Esophagus squamous epithelium (tissue), 5 donors: ENCODE results near the gene TRAF3. TPM values are rescaled to one million over a fixed set of nuclear protein-coding genes. Genes with fewer than 3 reads are reported as not detected.
A peak's percentile ranks its signal among the peaks of the same experiment; 100 is the strongest.
"Not testable (repeated sequence)": the region's sequence is repeated elsewhere in the genome, so short reads cannot be mapped to it uniquely, and the experiment has no call there.

Experiments used
- DNase-seq: peaks from one replicate; lab custom pipeline; 2025; lab: John Stamatoyannopoulos, UW
- H3K27ac ChIP-seq, 4 donors: fragments of 200-600 bp; sonication (generic); one replicate each; pipeline ENCODE4 v1.5.1; 2016 to 2019; ENCODE audit warnings: mild to moderate bottlenecking in 1 of 4
- H3K27me3 ChIP-seq, 4 donors: fragments of 200-600 bp; sonication (generic); 1 replicate in 3 of 4; 2 replicates in 1 of 4; pipeline versions ENCODE4 v1.5.1 to v1.6.0; 2017 to 2021; ENCODE audit warnings: antibody characterized with exemption in 1 of 4
- H3K36me3 ChIP-seq, 3 donors: fragments of 200-600 bp; sonication (generic); one replicate each; pipeline ENCODE4 v1.5.1; 2016 to 2019
- H3K4me1 ChIP-seq, 3 donors: fragments of 200-600 bp; sonication (generic); one replicate each; pipeline ENCODE4 v1.5.1; 2017 to 2019
- H3K4me3 ChIP-seq, 4 donors: fragments of 200-600 bp; sonication (generic); 1 replicate in 3 of 4; 2 replicates in 1 of 4; pipeline ENCODE4 v1.5.1; 2016 to 2019; ENCODE audit warnings: mild to moderate bottlenecking in 2 of 4, moderate library complexity in 1 of 4
- H3K9me3 ChIP-seq, 3 donors: fragments of 200-600 bp; sonication (generic); one replicate each; pipeline ENCODE4 v1.5.1; 2016 to 2019
- CTCF ChIP-seq, 6 experiments: fragments of 450-650 bp in 4 of 6; fragments of 200-600 bp in 2 of 6; sonication (generic) in 2 of 6; IDR thresholded peaks; one replicate each; pipeline ENCODE4 v1.5.1; 2016 to 2019; ENCODE audit warnings: antibody characterized with exemption in 6 of 6, mild to moderate bottlenecking in 4 of 6, moderate library complexity in 4 of 6
- POLR2A ChIP-seq, 4 donors: fragments of 450-650 bp; IDR thresholded peaks; one replicate each; pipeline ENCODE4 v1.6.1; 2017; ENCODE audit warnings: antibody characterized with exemption in 4 of 4, mild to moderate bottlenecking in 4 of 4, moderate library complexity in 3 of 4
- WGBS, 2 donors: methylation state at CpG; one replicate each; pipeline ENCODE4 v1.1.5; 2018; 5-methylcytosine and 5-hydroxymethylcytosine counted together
- intact Hi-C: fragments of 100-400 bp; cut with DNase I; formaldehyde crosslinking; loops from one replicate; pipeline ENCODE4 v1.15.0; 2022
- total RNA-seq, 4 donors: library from RNA; depleted of rRNA; stranded (reverse); fragments of >200 nt; gene quantifications; one replicate each; pipeline ENCODE4 v1.1.0, GENCODE V29; 2016
- donor health status: DM: yes; HTN: yes; CAD: no.

TRAF3 gene
- total RNA-seq, 4 donors from 2014 or later: 11.2 to 19.3 (median 13.2) TPM

- intact Hi-C loops: no loop called here
- Histone ChIP-seq H3K4me3 (no peak overlapping the region), H3K27ac (peak overlapping the region in 3 of 4 donors; percentile 38 to 65 (median 65)), H3K27me3 (no peaks in the 10 kb centered on the region), H3K36me3 (no peaks in the 10 kb centered on the region), H3K9me3 (no peaks in the 10 kb centered on the region), H3K4me1 (peaks cover 0 to 34% (median 4%) of the 10 kb centered on the region in 3 donors)
- no peak for TF ChIP-seq POLR2A (IDR thresholded peaks at IDR 0.05)
- TF ChIP-seq CTCF (IDR thresholded peaks at IDR 0.05): no peak
- 42 to 58% methylated on average over 3 of the region's 3 CpGs for WGBS, 2 donors
- DNase-seq: no peak
Observed at GRCh38 chr14:102863381-102863780, 86.1 kb downstream of the TRAF3 start.

- intact Hi-C loops, H3K27ac ChIP-seq, DNase-seq, H3K9me3 ChIP-seq, H3K4me3 ChIP-seq, H3K27me3 ChIP-seq: not testable (repeated sequence)
- Histone ChIP-seq H3K4me1 (peaks cover 0 to 32% (median 8%) of the 10 kb centered on the region in 3 donors), H3K36me3 (peaks cover 0 to 10% (median 3%) of the 10 kb centered on the region in 3 donors)
- WGBS, 2 donors: 93 to 96% methylated on average over 4 of the region's 4 CpGs
Observed at GRCh38 chr14:102865916-102866315, 88.7 kb downstream of the TRAF3 start.

GRCh38 chr14:102866982-102867761, 89.9 kb downstream of the TRAF3 start:
- no peak for DNase-seq

GRCh38 chr14:102867826-102868580, 90.8 kb downstream of the TRAF3 start:
- 90 to 94% methylated on average over 12 to 13 of the region's 15 CpGs for WGBS, 2 donors
- no peak overlapping the region for H3K4me3 ChIP-seq
- no peaks in the 10 kb centered on the region for H3K9me3 ChIP-seq
- H3K27me3 ChIP-seq: no peaks in the 10 kb centered on the region
- TF ChIP-seq CTCF (IDR thresholded peaks at IDR 0.05) (no peak), POLR2A (IDR thresholded peaks at IDR 0.05) (no peak)
- H3K36me3 ChIP-seq: peaks cover 7 to 31% (median 10%) of the 10 kb centered on the region in 3 donors
- H3K27ac ChIP-seq: no peak overlapping the region
- no peak for DNase-seq
- intact Hi-C loops: no loop called here
- H3K4me1 ChIP-seq: peaks cover 0 to 19% (median 12%) of the 10 kb centered on the region in 3 donors

More at GRCh38 chr14:102866982-102867761, 89.9 kb downstream of the TRAF3 start:
- Histone ChIP-seq H3K27ac (no peak overlapping the region), H3K27me3 (no peaks in the 10 kb centered on the region), H3K4me1 (peaks cover 0 to 26% (median 12%) of the 10 kb centered on the region in 3 donors), H3K9me3 (no peaks in the 10 kb centered on the region), H3K36me3 (peaks cover 3 to 23% (median 10%) of the 10 kb centered on the region in 3 donors), H3K4me3 (no peak overlapping the region)
- 90% methylated on average over 9 of the region's 9 CpGs for WGBS, 2 donors
- TF ChIP-seq POLR2A (IDR thresholded peaks at IDR 0.05): no peak
- no peak for TF ChIP-seq CTCF (IDR thresholded peaks at IDR 0.05)
- intact Hi-C loops: no loop called here

DNA sequence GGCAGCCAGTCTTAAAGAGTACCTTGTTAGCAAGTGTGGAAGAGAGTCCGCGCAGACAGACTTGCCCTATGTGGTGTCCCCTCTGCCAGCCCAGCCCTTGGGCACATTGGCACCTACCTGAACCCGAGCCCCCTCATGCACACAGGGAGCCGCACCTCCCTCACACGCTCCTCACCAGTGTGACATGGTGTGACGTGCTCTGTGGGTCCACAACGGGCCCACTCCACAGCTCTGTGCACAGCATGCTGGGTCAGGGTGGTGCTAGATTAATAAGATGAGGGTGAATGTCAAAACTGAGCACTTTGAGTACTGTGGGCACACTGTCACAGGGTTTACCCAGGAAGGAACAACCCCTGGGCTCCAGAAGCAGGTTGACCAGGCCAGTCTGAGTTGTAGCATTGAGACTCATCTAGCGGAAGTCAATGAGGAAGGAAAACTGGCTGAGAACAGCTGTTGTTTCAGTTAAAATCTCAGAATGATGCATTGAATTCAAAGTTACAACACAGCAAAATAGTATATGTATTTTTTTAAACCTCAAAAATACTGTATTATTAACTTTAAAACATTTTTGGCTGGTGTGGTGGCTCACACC, 91.8 kb downstream of the TRAF3 start:
- 89 to 96% methylated on average over 3 to 4 of the region's 8 CpGs for whole genome bisulfite sequencing, 2 donors
- DNase-seq: no peak
- Histone ChIP-seq H3K9me3 (no peaks in the 10 kb centered on the region), H3K4me1 (peaks cover 0 to 8% (median 8%) of the 10 kb centered on the region in 3 donors), H3K27ac (peak overlapping the region in 1 of 4 donors; percentile 19), H3K36me3 (peaks cover 7 to 42% (median 10%) of the 10 kb centered on the region in 3 donors), H3K27me3 (no peaks in the 10 kb centered on the region), H3K4me3 (no peak overlapping the region)
- TF ChIP-seq POLR2A (IDR thresholded peaks at IDR 0.05) (no peak), CTCF (IDR thresholded peaks at IDR 0.05) (no peak)
- intact Hi-C loops: no loop called here
